HEK293T (cell line): Measurements from ENCODE around the gene OR7A17.

Experiments
- BHLHE40 ChIP-seq: fragments of 450-650 bp; IDR thresholded peaks from 2 replicates; pipeline ENCODE4 v1.6.1; 2016; ENCODE audit warnings: mild to moderate bottlenecking, moderate library complexity, borderline replicate concordance
- FOXA1 ChIP-seq: fragments of 450-650 bp; IDR thresholded peaks from 2 replicates; pipeline ENCODE4 v1.6.1; 2016; ENCODE audit warnings: mild to moderate bottlenecking
- FOXM1 ChIP-seq: fragments of 450-650 bp; IDR thresholded peaks from 2 replicates; pipeline ENCODE4 v1.6.1; 2017; ENCODE audit warnings: mild to moderate bottlenecking, borderline replicate concordance
- SP1 ChIP-seq: fragments of 450-650 bp; IDR thresholded peaks from 2 replicates; pipeline ENCODE4 v1.6.1; 2017
- SUZ12 ChIP-seq: fragments of 450-650 bp; IDR thresholded peaks from 2 replicates; pipeline ENCODE4 v1.6.1; 2016; ENCODE audit warnings: mild to moderate bottlenecking

DNA sequence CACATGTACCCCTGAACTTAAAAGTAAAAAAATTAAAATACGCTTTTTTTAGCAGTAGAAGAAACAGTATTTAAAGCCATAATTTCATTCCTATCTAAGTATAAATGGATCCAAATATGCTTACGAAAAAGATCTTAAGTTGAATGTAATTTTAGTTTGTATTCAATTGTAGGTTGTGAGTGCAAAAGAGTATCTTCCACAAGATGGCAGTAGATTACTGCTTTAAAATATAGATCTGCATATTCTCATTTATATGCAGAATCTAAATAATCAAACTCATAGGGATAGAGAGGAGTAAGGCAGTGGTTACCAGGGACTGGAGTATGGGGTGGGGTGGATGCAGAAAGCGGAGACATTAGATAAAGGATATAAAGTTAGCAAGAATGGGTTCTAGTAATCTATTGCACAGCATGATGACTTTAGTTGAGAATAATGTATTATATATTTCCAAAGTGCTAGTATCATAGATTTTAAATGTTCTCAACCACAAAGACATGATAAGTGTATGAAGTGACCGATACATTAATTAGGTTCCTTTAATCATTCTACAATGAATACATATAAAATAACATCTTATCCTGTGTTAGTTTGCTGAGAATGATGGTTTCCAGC lies 14.2 kb downstream of the OR7A17 start:
- no peak for TF ChIP-seq BHLHE40
- no peak for TF ChIP-seq SUZ12
- TF ChIP-seq FOXA1: no peak
- TF ChIP-seq FOXM1: no peak
- TF ChIP-seq SP1: no peak
